Measurements from ENCODE around the gene DHFR.
"Not testable (repeated sequence)": the region's sequence is repeated elsewhere in the genome, so short reads cannot be mapped to it uniquely, and the experiment has no call there.

The DHFR gene

GRCh38 chr5:80654391-80655230 is at the start of gene DHFR, which contains the start of gene MSH3:
DHFR (minus strand) TSS chr5:80654983; CDS start chr5:80654489, 494 bp downstream.
MSH3 (plus strand) TSS chr5:80654652; CDS start chr5:80654728, 76 bp downstream.
- DNase-seq (ENCODE audit: low read depth) = peak; percentile 85

DNA sequence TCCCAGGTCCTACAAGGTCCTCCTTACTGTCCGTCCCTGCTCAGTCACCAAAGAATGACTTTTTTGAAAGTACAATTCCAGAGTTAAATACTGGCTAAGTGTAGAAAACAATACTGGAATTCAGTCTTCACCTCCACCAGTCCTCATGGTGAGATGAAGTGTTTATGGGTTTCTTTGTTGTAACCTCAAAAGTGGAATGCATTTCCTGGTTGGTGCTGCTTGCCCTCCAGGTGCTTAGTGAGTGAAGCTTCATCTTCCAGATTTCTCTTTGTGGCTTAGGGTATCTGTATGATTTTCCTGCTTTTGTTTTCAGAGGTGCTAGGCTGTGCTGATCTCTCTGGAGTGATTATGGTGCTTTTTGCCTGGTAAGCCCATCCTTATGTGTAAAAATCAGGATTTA is 49.4 kb upstream of the DHFR start:
- no peak for DNase-seq (ENCODE audit: low read depth)

GRCh38 chr5:80703747-80704146 is 49.0 kb upstream of the DHFR start:
- DNase-seq (ENCODE audit: low read depth) = no peak

GRCh38 chr5:80703291-80703690 is 48.5 kb upstream of the DHFR start:
- no peak for DNase-seq (ENCODE audit: low read depth)

- DNase-seq (ENCODE audit: low read depth) = no peak
Measured at GRCh38 chr5:80701597-80701996, 46.8 kb upstream of the DHFR start.

- no peak for DNase-seq (ENCODE audit: low read depth)
Measured at GRCh38 chr5:80698369-80698768, 43.6 kb upstream of the DHFR start.

GRCh38 chr5:80697100-80697499 is 42.3 kb upstream of the DHFR start:
- DNase-seq (ENCODE audit: low read depth) = no peak

DNA sequence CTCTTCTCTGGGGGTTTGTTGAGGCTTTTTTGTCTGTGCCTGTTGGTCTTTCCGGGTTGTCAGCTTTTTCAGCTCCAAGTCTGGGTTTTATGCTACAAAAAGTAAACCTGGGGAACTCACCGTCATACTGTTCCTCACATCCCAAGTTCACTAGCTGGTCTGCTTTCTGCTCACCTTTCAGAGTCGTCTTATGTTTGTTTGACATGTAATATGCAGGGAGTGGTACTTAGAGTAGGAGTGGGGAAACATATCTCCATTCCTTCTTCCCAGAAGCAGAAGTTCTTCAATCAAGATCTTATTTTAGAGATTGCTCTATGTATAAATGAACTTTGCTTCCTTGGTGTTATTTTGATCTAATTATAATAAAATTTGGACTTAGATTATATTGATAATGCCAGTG is 41.7 kb upstream of the DHFR start:
- no peak for DNase-seq (ENCODE audit: low read depth)

DNA sequence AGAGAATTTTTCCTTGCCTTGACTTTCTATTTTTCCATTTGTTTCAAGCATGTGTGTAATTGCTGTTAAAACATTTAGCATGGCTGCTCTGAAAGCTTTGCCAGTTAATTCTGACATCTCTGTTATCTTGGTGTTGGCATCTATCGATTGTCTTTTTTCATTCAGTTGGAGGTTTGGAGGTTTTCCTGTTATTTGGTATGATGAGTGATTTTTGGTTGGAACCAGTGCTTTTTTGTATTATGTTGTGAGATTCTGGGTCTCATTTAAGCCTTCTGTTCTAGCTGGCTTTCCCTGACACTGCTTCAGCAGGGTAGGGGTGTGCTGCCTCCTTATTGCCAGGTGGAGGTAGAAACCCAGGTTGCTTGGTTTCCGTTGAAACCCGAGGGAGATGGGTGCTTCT is 40.9 kb upstream of the DHFR start:
- DNase-seq (ENCODE audit: low read depth) = no peak

- no peak for DNase-seq (ENCODE audit: low read depth)
Measured at GRCh38 chr5:80689627-80690026, 34.8 kb upstream of the DHFR start.

DNA sequence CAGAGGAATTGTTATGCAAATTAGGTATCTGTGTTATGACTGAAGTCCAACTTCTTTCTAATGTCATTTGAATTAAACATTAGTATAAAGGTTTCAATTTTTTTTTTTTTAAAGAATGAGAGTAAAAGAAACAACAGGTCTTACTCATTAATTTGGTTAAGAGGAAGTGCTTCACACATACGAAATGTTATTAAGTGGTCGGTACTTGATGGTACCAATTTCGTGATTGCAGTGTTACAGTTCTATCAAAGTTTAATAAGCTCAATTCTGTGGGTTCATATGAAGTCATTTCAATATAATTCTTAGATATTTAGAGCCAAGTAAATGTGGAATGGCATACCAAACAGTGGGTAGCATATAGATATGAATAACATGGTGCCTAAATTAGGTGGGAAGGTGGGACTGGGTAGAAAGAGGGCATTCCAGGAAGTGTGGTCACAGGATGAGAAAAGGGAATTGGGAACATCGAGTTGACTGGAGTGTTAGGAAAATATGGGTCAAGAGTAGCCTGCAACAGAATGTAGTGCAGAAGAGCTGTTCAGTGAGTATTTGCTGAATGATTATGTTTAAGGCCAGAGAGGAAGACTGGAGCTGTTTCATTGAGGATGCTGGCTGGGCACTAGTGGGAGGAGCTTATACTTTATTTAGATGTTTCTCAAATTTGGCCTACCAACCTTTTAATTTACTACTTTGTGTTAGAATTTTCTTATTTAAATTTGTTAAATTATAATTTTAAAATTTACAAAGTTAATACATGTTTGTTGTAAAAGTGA is 34.1 kb upstream of the DHFR start:
- DNase-seq (ENCODE audit: low read depth) = no peak

- DNase-seq (ENCODE audit: low read depth) = no peak
Measured at GRCh38 chr5:80686757-80687156, 32.0 kb upstream of the DHFR start.

DNA sequence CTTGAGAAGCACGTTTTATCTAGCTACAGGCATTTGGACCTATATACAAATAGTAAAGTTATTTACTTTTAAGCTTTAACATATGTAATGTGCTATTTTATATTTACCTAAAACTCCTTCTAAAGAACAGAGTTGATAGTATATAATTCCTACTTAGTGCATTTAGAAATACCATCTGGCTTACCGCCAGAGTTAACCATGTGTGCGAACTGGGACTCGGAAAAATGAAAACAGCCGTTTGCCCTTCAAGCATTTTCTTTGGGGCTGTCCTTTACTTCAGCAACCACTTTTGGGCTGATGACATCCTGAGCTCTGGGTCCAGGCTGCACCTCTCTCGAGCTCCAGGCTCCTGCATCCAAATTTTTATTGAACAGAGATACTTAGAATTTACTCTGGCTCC is 21.9 kb upstream of the DHFR start:
- no peak for DNase-seq (ENCODE audit: low read depth)

GRCh38 chr5:80672140-80672736 is 17.5 kb upstream of the DHFR start:
- DNase-seq (ENCODE audit: low read depth) = peak; percentile 36

DNA sequence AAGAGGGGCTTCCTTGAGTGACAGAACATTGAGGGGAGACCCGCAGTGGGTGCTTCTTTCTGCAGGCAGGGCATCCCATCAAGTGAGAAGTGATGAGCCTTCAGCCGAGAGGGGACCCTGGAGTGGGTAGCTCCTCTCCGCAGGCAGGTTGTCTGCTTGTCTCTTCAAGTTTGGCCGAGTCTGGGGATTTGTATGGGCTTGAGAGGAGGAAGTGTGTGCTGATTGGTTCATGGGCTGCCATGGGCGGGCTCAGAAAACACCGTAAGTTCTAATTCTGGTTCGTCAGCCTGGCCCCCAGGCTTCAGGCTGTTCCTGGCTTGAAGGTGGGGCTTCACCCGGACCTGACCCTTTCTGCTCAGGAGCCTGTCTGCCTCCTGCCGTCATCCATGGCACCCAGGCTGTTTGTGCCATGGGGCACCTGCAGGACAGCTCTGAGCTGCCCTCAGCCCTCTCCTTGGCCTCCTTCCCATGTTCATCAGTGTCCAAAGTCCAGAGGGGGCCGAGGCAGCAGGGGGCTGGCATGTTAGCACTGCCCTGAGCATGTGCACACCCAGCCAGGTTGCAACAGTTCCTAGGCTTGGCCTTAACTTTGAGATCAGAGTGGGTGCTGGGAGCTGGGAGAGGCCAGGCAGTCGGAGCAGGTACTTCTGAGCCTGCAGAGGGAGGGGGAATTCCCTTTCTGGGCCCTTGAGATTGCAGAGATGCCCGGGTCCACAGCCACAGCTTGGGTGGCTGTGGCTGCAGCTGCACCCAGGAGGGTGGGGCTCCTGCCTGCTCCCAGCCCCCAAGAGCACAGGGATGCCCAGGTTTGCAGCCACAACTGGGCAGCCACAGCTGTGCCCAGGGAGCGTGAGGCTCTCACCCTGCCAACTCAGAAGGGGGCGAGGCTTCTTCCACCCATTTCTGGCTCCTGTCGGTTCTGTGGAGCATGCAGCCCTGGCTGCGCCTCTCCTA is 13.5 kb upstream of the DHFR start:
- DNase-seq (ENCODE audit: low read depth) = no peak

DNA sequence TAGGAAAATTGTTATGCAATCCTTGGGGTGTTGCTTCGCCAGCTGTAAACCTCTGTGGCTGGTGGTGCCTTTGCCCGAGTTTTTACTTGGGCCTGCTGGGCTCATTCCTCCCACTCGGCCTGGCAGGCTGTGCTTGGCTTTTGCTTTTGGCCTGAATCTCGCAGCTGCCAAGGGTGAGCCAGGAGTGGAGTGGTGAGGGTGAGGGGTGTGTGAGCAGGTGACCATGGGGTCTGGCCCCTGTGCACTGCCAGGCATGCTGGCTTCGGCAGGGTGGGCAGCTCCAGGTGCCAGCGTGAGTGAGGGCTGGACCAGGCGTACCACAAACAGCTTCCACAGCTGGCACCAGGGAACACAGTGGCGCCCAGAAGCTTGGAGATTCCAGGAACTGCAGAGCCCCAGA is 12.6 kb upstream of the DHFR start:
- DNase-seq (ENCODE audit: low read depth) = no peak

DNA sequence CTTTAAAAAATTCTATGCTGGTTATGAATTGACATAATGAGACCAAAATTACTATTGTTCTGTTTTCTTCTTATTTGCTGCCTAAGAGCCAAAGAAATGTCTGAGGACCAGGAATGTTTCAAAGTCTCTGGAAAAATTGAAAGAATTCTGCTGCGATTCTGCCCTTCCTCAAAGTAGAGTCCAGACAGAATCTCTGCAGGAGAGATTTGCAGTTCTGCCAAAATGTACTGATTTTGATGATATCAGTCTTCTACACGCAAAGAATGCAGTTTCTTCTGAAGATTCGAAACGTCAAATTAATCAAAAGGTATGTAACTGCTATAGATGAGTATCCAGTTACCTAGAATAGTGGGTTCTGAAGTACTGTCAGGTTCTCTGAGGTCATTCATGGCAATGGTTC is 10.3 kb upstream of the DHFR start:
- no peak for DNase-seq (ENCODE audit: low read depth)

DNA sequence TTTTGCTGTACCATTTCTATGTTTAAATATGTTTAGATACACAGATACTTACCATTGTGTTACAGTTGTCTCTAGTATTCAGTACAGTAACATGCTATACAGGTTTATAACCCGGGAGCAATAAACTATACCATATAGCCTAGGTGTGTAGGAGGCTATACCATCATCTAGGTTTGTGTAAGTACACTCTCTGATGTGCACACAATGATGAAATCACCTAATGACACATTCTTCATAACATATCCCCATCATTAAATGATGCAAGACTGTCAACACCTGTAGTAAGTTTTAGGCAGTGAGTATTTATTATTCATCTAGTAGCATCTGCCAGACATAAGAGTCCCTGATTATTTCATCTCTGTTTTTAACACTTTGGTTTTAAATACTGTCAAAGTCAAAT is 7.3 kb upstream of the DHFR start:
- DNase-seq (ENCODE audit: low read depth) = no peak

DNA sequence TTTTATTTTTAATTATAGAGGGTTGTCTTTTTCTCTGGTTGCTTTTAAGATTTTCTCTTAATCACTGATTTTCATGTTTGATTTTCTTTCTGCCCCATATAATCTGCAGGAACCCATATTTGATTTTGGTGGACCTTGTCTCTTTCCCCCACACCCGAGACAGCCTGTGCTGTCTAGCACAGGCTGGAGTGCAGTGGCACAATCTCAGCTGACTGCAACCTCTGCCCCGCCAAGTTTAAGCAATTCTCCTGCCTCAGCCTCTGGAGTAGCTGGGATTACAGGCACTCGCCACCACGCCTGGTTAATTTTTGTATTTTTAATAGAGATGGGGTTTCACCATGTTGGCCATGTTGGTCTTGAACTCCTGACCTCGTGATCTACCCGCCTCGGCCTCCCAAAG is 5.9 kb upstream of the DHFR start:
- DNase-seq (ENCODE audit: low read depth) = not testable (repeated sequence)

DNA sequence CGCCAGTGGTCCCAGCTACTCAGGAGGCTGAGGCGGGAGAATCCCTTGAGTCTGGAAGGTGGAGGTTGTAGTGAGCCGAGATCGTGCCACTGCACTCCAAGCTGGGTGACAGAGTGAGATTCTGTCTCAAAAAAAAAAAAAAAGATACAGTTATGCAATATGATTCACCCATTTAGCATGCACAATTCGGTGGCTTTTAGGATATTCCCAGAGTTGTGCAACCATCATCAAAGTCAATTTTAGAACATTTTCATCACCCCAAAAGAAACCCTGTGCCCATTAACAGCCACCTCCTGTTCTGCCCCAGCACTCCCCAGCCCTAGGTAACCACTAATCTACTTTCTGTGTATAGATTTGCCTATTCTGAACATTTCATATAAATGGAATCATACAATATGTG is 4.3 kb upstream of the DHFR start:
- DNase-seq (ENCODE audit: low read depth) = no peak

DNA sequence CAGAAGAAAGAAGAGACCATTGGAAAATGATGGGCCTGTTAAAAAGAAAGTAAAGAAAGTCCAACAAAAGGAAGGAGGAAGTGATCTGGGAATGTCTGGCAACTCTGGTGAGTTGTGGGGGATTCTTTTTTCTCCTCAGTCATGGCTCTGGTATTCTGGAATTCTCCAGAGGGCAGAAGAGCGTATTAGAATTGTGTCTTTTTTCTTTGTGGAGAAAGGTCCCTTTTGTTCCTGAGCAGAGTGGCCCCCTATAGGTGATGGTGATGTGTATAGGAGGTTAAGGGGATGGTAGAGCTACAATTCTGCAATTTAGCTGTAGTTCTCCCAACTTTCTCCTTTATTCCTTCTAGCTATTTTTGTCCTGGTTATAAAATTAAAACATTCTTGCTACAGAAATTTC is 1.6 kb upstream of the DHFR start:
- no peak for DNase-seq (ENCODE audit: low read depth)
